GM12872 (cell line): Measurements from ENCODE around the gene WFDC2.

Experiments used
- CTCF ChIP-seq: IDR thresholded peaks from 3 replicates; pipeline ENCODE4 v1.5.1; 2011; ENCODE audit warnings: low read depth, mild to moderate bottlenecking, low read length, moderate library complexity; ENCODE audit not compliant: insufficient read depth

WFDC2 gene

GRCh38 chr20:45501600-45501999 lies 32.0 kb downstream of the WFDC2 start:
- no peak for TF ChIP-seq CTCF

- TF ChIP-seq CTCF: no peak
Measured at GRCh38 chr20:45502561-45502960, 33.0 kb downstream of the WFDC2 start.

- no peak for TF ChIP-seq CTCF
Measured at GRCh38 chr20:45503403-45503802, 33.9 kb downstream of the WFDC2 start.

GRCh38 chr20:45506398-45506797 lies 36.8 kb downstream of the WFDC2 start:
- no peak for TF ChIP-seq CTCF

GRCh38 chr20:45507011-45507820 lies 37.7 kb downstream of the WFDC2 start:
- no peak for TF ChIP-seq CTCF

GRCh38 chr20:45508068-45508886 lies 38.7 kb downstream of the WFDC2 start:
- TF ChIP-seq CTCF: no peak

GRCh38 chr20:45509091-45509490 lies 39.5 kb downstream of the WFDC2 start:
- TF ChIP-seq CTCF: no peak
